OCI-LY3 (cell line): Measurements from ENCODE around the gene PLXNC1.

ENCODE experiments used
- CTCF ChIP-seq: fragments of 200-600, 300-600 bp; sonication (generic); IDR thresholded peaks from 2 replicates; pipeline ENCODE4 v1.5.1; 2014; ENCODE audit warnings: antibody characterized with exemption, low read length, low read depth
- EZH2phosphoT487 ChIP-seq: fragments of 200-600 bp; shearing (Covaris generic); IDR thresholded peaks from 2 replicates; pipeline ENCODE4 v1.6.1; 2018; ENCODE audit warnings: antibody characterized with exemption, mixed run types, low read depth

GRCh38 chr12:94127239-94128131 is 20.9 kb upstream of the PLXNC1 start:
- TF ChIP-seq CTCF: no peak
- TF ChIP-seq EZH2phosphoT487: no peak
